KMS-11 (cell line): ENCODE data around the gene PSTK.
A peak's percentile ranks its signal among the peaks of the same experiment; 100 is the strongest.

Source experiments
- H2AFZ ChIP-seq: fragments of 200-600 bp; sonication (generic); 2 replicates; pipeline ENCODE4 v1.6.1; 2016; ENCODE audit warnings: antibody characterized with exemption, mixed run types, low read depth
- H3K27ac ChIP-seq: fragments of 200-600 bp; sonication (generic); 2 replicates; pipeline ENCODE4 v1.6.1; 2016; ENCODE audit warnings: mild to moderate bottlenecking, mixed run types
- H3K27me3 ChIP-seq: fragments of 200-600 bp; sonication (generic); 2 replicates; pipeline ENCODE4 v1.6.1; 2017; ENCODE audit warnings: mild to moderate bottlenecking, low read depth, mixed run types, moderate library complexity; ENCODE audit not compliant: insufficient read depth
- H3K36me3 ChIP-seq: fragments of 200-600 bp; sonication (generic); 2 replicates; pipeline ENCODE4 v1.6.1; 2017; ENCODE audit warnings: mild to moderate bottlenecking, mixed run types; ENCODE audit not compliant: insufficient read depth
- H3K4me1 ChIP-seq: fragments of 200-600 bp; sonication (generic); 2 replicates; pipeline ENCODE4 v1.6.1; 2016; ENCODE audit warnings: mild to moderate bottlenecking, low read depth, mixed run types; ENCODE audit not compliant: poor library complexity, severe bottlenecking
- H3K4me2 ChIP-seq: fragments of 200-600 bp; sonication (generic); 2 replicates; pipeline ENCODE4 v1.7.0; 2016; ENCODE audit warnings: mild to moderate bottlenecking, mixed run types
- H3K4me3 ChIP-seq: fragments of 200-600 bp; sonication (generic); IDR thresholded peaks from 2 replicates; pipeline ENCODE4 v1.6.1; 2017; ENCODE audit warnings: low read depth, low read length, mixed read lengths; ENCODE audit not compliant: insufficient read depth
- H3K79me2 ChIP-seq: fragments of 200-600 bp; sonication (generic); 2 replicates; pipeline ENCODE4 v1.6.1; 2016; ENCODE audit warnings: low read depth, mixed run types; ENCODE audit not compliant: insufficient read depth
- H3K9ac ChIP-seq: fragments of 200-600 bp; sonication (generic); 2 replicates; pipeline ENCODE4 v1.6.1; 2016; ENCODE audit warnings: mild to moderate bottlenecking, mixed run types
- H4K20me1 ChIP-seq: fragments of 200-600 bp; sonication (generic); 2 replicates; pipeline ENCODE4 v1.6.1; 2016; ENCODE audit warnings: mild to moderate bottlenecking, mixed run types; ENCODE audit not compliant: insufficient read depth
- TF ChIP-seq, protein P1 (sequence below): fragments of 200-600 bp; sonication (generic); conservative IDR thresholded peaks from 2 replicates; pipeline ENCODE4 v1.6.1; 2017; ENCODE audit warnings: low read depth, mild to moderate bottlenecking, antibody characterized with exemption, low read length, moderate library complexity, mixed read lengths

The PSTK gene

GRCh38 chr10:122974023-122974422 is 6.2 kb upstream of the PSTK start:
- H3K27me3 ChIP-seq, result no peaks in the 10 kb centered on the region
- H3K27ac ChIP-seq, result no peak overlapping the region
- H3K9ac ChIP-seq, result no peak overlapping the region
- H3K36me3 ChIP-seq, result no peaks in the 10 kb centered on the region
- no peak overlapping the region for H3K4me3 ChIP-seq
- H3K4me2 ChIP-seq, result no peak overlapping the region
- TF ChIP-seq, protein P1, sequence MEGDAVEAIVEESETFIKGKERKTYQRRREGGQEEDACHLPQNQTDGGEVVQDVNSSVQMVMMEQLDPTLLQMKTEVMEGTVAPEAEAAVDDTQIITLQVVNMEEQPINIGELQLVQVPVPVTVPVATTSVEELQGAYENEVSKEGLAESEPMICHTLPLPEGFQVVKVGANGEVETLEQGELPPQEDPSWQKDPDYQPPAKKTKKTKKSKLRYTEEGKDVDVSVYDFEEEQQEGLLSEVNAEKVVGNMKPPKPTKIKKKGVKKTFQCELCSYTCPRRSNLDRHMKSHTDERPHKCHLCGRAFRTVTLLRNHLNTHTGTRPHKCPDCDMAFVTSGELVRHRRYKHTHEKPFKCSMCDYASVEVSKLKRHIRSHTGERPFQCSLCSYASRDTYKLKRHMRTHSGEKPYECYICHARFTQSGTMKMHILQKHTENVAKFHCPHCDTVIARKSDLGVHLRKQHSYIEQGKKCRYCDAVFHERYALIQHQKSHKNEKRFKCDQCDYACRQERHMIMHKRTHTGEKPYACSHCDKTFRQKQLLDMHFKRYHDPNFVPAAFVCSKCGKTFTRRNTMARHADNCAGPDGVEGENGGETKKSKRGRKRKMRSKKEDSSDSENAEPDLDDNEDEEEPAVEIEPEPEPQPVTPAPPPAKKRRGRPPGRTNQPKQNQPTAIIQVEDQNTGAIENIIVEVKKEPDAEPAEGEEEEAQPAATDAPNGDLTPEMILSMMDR, result no peak
- no peaks in the 10 kb centered on the region for H3K79me2 ChIP-seq
- no peaks in the 10 kb centered on the region for H4K20me1 ChIP-seq
- no peaks in the 10 kb centered on the region for H3K4me1 ChIP-seq
- no peak overlapping the region for H2AFZ ChIP-seq

DNA sequence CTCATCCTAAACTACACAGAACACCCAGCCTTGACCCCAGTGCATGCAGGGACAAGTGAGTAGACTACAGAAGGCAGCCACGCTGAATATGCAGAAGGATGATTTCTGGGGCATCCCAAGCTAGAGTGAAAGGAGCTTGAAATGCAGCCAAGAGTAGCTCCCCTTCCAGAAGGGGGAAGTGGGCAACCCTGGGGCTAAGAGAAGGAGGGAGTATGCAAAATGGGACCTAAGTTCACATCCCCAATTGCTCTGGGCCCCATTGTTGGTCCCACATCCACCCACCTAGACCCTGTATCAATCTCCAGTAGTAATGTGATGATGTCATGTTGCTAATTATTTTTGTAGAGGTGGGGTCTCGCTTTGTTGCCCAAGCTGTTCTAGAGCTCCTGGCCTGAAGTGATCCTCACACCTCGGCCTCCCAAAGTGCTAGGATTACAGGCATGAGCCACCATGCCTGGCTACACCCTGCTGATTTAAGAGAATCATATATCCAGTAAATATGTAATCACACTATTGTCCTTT is 5.6 kb upstream of the PSTK start:
- Histone ChIP-seq H3K4me3 (no peak overlapping the region), H3K4me1 (peaks cover 2% of the 10 kb centered on the region), H3K4me2 (no peak overlapping the region), H3K79me2 (no peaks in the 10 kb centered on the region), H3K27me3 (no peaks in the 10 kb centered on the region), H3K9ac (no peak overlapping the region), H3K27ac (no peak overlapping the region), H2AFZ (no peak overlapping the region), H3K36me3 (no peaks in the 10 kb centered on the region), H4K20me1 (no peaks in the 10 kb centered on the region)
- TF ChIP-seq, protein P1, result no peak

- Histone ChIP-seq H3K4me3 (no peak overlapping the region), H2AFZ (peak overlapping the region; percentile 73), H3K36me3 (no peaks in the 10 kb centered on the region), H3K4me2 (peak overlapping the region; percentile 99), H3K27ac (peak overlapping the region; percentile 95), H3K79me2 (no peaks in the 10 kb centered on the region), H3K9ac (peak overlapping the region; percentile 94), H3K4me1 (peaks cover 20% of the 10 kb centered on the region), H3K27me3 (no peaks in the 10 kb centered on the region), H4K20me1 (no peaks in the 10 kb centered on the region)
- TF ChIP-seq, protein P1, result peak; percentile 49; the same call in 1 of the 2 replicates
Measured at GRCh38 chr10:122981066-122981464, 864 bp downstream of the PSTK start.

- TF ChIP-seq, protein P1, result no peak
- no peak overlapping the region for H2AFZ ChIP-seq
- no peak overlapping the region for H3K4me3 ChIP-seq
Measured at GRCh38 chr10:122983898-122984297, 3.7 kb downstream of the PSTK start.

More at GRCh38 chr10:122983898-122984297, 3.7 kb downstream of the PSTK start:
- no peak overlapping the region for H3K9ac ChIP-seq
- no peak overlapping the region for H3K27ac ChIP-seq
- H4K20me1 ChIP-seq, result no peaks in the 10 kb centered on the region
- peaks cover 20% of the 10 kb centered on the region for H3K4me1 ChIP-seq
- H3K79me2 ChIP-seq, result no peaks in the 10 kb centered on the region
- no peak overlapping the region for H3K4me2 ChIP-seq
- H3K27me3 ChIP-seq, result no peaks in the 10 kb centered on the region
- no peaks in the 10 kb centered on the region for H3K36me3 ChIP-seq
